Measurements from ENCODE around the gene SACM1L. TPM values are rescaled to one million over a fixed set of nuclear protein-coding genes. Genes with fewer than 3 reads are reported as not detected.

SACM1L gene
- total RNA-seq, 1 donor from 2014 or later = 46.8 TPM

Other genes with a start within 250 kb of the SACM1L start
- 56.1 TPM for gene LIMD1, start 94.6 kb upstream of the SACM1L start, total RNA-seq (ENCODE audit: unreplicated experiment)
- 0.21 TPM for gene SLC6A20, start 107.1 kb downstream of the SACM1L start, total RNA-seq (ENCODE audit: unreplicated experiment)
- gene LZTFL1, start 152.7 kb downstream of the SACM1L start, total RNA-seq (ENCODE audit: unreplicated experiment) = 19.5 TPM
- gene CCR9, start 197.1 kb downstream of the SACM1L start, total RNA-seq (ENCODE audit: unreplicated experiment) = not detected